Measurements from ENCODE around the gene RAB26. TPM values are rescaled to one million over a fixed set of nuclear protein-coding genes. Genes with fewer than 3 reads are reported as not detected.

The RAB26 gene
- total RNA-seq, 2 experiments from 2014 or later, result 0.68 to 0.70 TPM

DNA sequence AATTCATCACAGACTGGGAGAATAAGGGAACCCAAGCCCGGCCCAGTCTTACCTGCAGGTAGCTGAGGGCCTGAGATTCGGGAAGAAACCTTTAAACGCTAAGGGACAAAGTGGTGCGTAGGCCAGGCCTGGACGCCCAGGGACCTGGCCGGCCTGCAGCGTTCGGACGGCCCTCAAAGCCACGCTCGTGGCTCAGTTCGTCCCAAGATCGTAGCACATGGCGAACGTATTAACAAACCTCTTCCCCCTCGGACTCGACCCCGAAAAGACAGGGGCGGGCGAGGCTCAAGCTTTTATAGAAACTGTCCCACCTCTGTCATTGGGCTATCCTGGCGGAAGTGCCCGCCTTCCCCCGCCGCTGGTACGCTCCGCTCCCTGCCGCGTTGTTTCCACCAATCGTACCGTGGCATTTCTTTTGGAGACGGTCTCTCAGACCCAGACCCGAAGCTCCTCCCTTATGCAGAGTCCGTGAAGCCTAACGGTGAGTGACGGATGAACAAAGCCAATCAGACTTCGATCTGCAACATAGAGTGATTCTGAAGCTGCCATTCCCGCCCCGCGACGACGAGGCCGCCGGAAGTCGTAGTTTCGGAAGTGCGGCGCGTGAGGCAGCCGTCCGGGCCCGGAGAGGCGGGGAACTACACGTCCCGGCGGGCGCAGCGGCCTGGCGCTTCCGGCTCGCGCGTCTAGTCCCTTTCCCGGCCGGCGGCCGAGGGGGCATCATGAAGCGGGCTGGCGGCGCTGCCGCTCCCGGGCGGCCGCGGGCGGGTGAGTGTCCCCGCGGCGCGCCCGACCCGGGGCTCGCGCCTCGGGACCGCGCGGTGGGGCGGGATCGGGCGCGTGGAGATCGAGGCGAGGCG, 6.9 kb downstream of the RAB26 start, which contains the start of gene TRAF7:
TRAF7 (plus strand) TSS at position 692 of the 860 bp plus-strand sequence. CDS start 8,139 bp downstream, outside the sequence.
- CTCF ChIA-PET, result interaction anchor here (0.7 to 6.1 kb wide), 18 partner anchors 9 to 191 kb away, joined by 3 to 78 read pairs (median 5); partner anchors contain the start of genes ECI1, NTHL1, PKD1 and RPS2

DNA sequence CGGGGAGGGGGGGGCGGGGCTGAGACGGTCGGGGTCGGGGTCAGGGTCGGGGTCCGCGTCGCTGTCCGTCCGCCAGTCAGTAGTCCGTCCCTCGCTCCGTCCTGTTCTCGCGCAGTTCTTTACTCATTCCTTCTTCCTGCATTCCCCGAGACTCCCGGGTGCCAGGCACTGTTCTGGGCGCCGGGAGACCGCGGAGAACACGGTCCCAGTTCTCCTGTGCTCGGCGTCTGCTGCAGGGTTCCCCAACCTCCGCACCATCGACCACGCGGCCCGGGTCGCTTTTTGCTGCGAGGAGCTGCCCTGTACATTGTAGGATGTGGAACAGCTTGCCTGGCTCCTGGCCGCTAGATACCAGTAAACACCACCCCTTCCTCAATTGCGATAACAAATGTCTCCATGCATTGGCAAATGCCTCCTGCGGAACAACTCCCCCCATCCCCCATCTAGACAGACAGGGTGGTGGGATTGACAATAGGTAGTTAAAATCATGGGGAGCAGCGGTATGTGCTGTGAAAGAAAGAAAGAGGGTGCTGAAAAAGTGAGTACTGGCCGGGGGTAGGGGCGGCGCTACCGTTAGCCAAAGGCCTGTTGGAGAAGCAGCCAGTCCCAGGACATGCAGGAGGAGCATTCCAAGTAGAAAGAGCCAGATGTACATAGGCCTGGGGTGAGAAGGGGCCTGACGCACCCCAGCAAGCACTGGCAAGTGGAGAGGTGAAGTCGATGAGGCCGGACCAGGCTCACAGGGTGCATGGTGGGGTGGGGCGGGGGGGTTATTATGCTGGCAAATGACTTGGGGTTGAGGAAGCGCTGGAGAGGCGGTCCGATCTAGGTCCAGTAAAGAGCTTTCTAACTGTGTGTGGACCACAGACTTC, 7.8 kb downstream of the RAB26 start:
- H3K4me1 Mint-ChIP-seq, result peaks cover 37% of the 10 kb centered on the region
- peaks cover 30% of the 10 kb centered on the region for H3K36me3 Mint-ChIP-seq
- H3K4me3 Mint-ChIP-seq, result peak overlapping the region; percentile 96
- no peaks in the 10 kb centered on the region for H3K9me3 Mint-ChIP-seq (ENCODE audit: low read depth)
- CTCF ChIA-PET, result interaction anchor here (0.7 to 6.1 kb wide), 12 partner anchors 12 to 185 kb away, joined by 3 to 78 read pairs (median 5); partner anchors contain the start of genes ECI1, NTHL1, PKD1 and TBL3
- H3K27me3 Mint-ChIP-seq, result no peaks in the 10 kb centered on the region
- ATAC-seq, result no peak
- DNase-seq, result peak; percentile 53
- peak overlapping the region; percentile 93 for H3K27ac Mint-ChIP-seq

More for the DNA sequence above, 6.9 kb downstream of the RAB26 start, which contains the start of gene TRAF7:
- ATAC-seq (peak; percentile 91), DNase-seq (peak; percentile 99)
- Mint-ChIP-seq H3K4me1 (peaks cover 40% of the 10 kb centered on the region), H3K4me3 (peak within 1 kb of the TSS; percentile 96), H3K36me3 (peaks cover 33% of the 10 kb centered on the region), H3K9me3 (ENCODE audit: low read depth) (no peaks in the 10 kb centered on the region), H3K27me3 (no peaks in the 10 kb centered on the region), H3K27ac (peak within 1 kb of the TSS; percentile 93)

DNA sequence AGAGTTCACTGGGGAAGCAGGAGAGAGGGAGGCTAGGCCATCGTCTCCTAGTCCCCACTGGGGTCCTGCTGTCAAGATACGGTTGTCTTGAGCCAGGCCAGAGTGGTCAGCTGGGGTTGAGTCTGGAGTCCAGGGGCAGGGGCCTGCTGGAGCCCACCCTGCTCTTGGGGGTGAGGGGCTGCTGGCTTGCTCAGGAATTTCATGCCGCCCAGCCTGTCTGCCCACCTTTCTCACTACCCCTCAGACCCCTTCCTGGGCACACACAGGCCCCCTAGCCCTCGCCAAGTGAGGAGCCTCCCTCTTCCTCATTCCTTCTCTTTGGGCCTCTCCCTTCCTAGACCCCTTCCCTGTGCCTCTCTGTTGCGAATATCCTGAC, 8.4 kb downstream of the RAB26 start:
- Mint-ChIP-seq H3K27me3 (no peaks in the 10 kb centered on the region), H3K9me3 (ENCODE audit: low read depth) (no peaks in the 10 kb centered on the region), H3K36me3 (peaks cover 25% of the 10 kb centered on the region), H3K4me1 (peaks cover 31% of the 10 kb centered on the region), H3K27ac (peak overlapping the region; percentile 93), H3K4me3 (peak overlapping the region; percentile 96)
- ATAC-seq (no peak), DNase-seq (no peak)
- CTCF ChIA-PET, result interaction anchor here (3.9 to 6.1 kb wide), 2 partner anchors 18 to 94 kb away, joined by 20 to 78 read pairs; partner anchors contain the start of genes ECI1 and PKD1

DNA sequence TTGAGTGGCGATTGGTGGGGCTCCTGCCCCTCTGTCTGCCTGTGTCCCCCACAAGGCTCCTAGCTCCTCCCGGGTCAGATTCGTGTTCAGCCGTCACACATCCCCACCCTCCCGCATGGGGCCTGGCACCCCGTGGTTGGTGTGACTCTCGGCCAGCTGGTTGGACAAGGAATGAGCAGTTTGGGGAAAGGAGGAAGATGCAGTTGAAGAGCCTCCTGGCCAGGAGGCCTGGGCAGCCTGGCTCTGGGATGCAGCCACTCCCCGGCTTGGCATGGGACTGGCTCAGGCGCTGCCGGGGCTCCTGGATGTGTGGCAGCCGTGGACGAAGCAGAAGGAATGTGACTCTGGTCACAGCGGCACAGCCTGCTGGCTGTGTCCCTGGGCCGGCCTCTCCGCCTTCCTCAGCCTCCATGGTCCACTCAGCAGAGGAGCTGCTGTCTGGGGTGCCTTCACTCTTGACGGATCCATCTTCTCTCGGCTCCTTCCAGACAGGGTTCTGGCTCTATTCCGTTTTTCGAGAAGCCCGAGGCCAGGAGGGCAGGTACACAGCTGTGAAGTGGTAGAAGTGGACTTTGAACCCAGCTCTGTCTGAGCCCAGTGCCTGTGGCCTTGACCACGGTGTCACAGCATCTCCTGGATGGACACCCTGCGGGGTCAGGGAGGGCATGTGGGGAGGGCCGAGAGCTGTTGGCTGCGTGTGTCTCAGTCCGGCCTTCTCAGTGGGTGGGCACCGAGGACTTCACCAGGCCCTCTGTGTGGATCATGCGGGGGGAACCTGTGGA, 9.2 kb downstream of the RAB26 start:
- Mint-ChIP-seq H3K4me1 (peaks cover 26% of the 10 kb centered on the region), H3K27ac (no peak overlapping the region), H3K4me3 (peak overlapping the region; percentile 96), H3K9me3 (ENCODE audit: low read depth) (no peaks in the 10 kb centered on the region), H3K27me3 (no peaks in the 10 kb centered on the region), H3K36me3 (peaks cover 26% of the 10 kb centered on the region)
- no peak for DNase-seq
- no peak for ATAC-seq
- CTCF ChIA-PET, result interaction anchor here (2.1 to 3.9 kb wide), 2 partner anchors 17 to 93 kb away, joined by 4 to 20 read pairs; partner anchors contain the start of gene ECI1

DNA sequence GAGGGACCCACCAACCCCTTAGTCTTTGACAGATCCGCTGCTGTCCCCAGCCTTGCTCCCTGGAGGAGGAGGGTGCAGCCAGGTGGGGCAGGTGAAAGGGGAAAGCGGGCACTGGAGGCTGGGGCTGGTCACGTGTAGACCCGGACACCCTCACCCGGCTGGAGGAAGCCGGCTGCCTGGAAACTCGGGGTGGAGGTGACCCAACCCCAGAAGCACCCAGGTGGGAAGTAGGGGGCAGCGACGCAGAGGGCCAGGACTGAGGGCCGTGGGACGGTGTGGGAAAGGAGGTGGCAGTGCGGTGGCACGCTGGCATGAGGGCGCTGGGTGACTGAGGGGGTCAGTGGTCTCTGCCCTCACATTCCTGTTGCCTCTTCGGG, 9.8 kb downstream of the RAB26 start:
- H3K4me1 Mint-ChIP-seq, result peaks cover 22% of the 10 kb centered on the region
- no peaks in the 10 kb centered on the region for H3K27me3 Mint-ChIP-seq
- ATAC-seq, result no peak
- H3K9me3 Mint-ChIP-seq (ENCODE audit: low read depth), result no peaks in the 10 kb centered on the region
- no peak overlapping the region for H3K4me3 Mint-ChIP-seq
- CTCF ChIA-PET, result interaction anchor here (2.1 kb wide), 1 partner anchor 17 kb away, joined by 4 read pairs; no protein-coding TSS in a partner anchor
- no peak overlapping the region for H3K27ac Mint-ChIP-seq
- DNase-seq, result no peak
- H3K36me3 Mint-ChIP-seq, result peaks cover 25% of the 10 kb centered on the region

DNA sequence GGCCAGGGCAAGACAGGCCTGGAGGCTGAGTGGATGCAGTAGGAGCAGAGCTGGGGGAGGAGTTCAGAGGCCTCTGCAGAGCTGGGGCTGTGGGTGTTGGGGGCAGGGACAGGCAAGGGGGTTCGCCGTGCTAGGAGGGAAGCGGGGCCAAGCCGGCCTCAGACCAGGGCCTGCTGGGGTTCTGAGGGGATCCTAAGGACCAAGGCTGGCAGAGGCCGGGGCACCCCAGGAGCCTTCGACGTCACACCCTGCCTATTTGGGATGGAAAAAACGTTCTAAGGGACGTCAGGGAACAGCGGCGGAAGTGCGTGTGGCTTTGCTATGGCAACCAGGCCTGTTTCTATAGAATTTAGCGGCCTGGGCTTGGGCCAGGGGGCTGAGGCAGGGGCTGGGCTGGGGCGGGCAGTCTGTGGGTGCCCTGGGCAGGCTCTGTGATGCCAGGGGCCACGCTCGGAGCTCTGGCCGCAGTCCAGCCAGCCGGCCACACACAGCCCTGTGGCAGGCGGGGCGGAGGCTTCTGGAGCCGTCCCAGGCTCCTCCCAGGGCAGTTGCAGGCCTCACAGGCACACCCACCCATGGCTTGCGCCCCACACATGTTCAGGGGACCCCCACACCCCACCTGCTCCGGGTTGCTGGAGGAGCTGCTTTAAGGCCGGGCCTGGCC, 10.9 kb downstream of the RAB26 start:
- no peak overlapping the region for H3K4me3 Mint-ChIP-seq
- DNase-seq (no peak), ATAC-seq (no peak)
- H3K4me1 Mint-ChIP-seq, result peaks cover 14% of the 10 kb centered on the region
- H3K9me3 Mint-ChIP-seq (ENCODE audit: low read depth), result no peaks in the 10 kb centered on the region
- no peaks in the 10 kb centered on the region for H3K27me3 Mint-ChIP-seq
- peaks cover 17% of the 10 kb centered on the region for H3K36me3 Mint-ChIP-seq
- no peak overlapping the region for H3K27ac Mint-ChIP-seq
- CTCF ChIA-PET, result interaction anchor here (0.6 to 2.1 kb wide), 2 partner anchors 19 to 354 kb away, joined by 3 to 4 read pairs; no protein-coding TSS in a partner anchor

DNA sequence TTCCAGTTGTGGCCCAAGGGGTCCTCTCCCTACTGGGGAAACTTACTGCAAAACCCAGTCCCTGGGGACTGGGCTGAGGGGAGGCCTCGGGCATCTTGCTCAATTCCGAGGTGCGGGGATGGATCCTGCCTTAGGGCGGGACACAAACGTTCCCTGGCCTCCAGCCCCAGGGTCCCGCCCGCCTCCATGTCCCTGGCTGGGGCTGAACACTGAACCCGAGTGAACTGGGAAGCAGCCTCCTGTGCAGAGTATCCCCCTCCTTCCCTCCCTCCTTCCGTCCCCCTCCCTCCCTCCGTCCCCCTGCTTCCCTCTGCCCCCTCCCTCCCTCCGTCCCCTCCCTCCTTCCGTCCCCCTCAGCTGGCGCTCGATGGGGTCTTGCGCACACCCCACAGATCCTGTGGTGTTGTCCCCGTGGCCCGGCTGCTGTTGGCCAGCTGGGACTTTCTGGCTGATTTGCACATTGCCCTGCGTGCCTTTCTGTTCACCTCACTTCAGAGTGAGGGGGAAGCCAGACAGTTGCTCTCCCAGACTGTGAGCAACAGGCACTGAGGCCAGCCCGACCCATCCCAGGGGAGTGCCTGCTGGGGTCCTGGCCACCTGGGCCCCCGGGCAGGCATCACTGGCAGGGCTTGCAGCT, 12.6 kb downstream of the RAB26 start:
- ATAC-seq, result no peak
- no peak for DNase-seq
- CTCF ChIA-PET, result no interaction called here
- Mint-ChIP-seq H3K27me3 (no peaks in the 10 kb centered on the region), H3K36me3 (peaks cover 11% of the 10 kb centered on the region), H3K4me3 (no peak overlapping the region), H3K9me3 (ENCODE audit: low read depth) (no peaks in the 10 kb centered on the region), H3K4me1 (peaks cover 14% of the 10 kb centered on the region), H3K27ac (no peak overlapping the region)

- Mint-ChIP-seq H3K27ac (no peak overlapping the region), H3K9me3 (ENCODE audit: low read depth) (no peaks in the 10 kb centered on the region), H3K27me3 (no peaks in the 10 kb centered on the region), H3K36me3 (peaks cover 14% of the 10 kb centered on the region), H3K4me1 (peaks cover 7% of the 10 kb centered on the region), H3K4me3 (no peak overlapping the region)
- ATAC-seq (no peak), DNase-seq (no peak)
- CTCF ChIA-PET, result interaction anchor here (1.4 kb wide), 1 partner anchor 158 kb away, joined by 3 read pairs; no protein-coding TSS in a partner anchor
These were observed 13.5 kb downstream of the RAB26 start for GRCh38 chr16:2161911-2162310.

- peaks cover 14% of the 10 kb centered on the region for H3K36me3 Mint-ChIP-seq
- CTCF ChIA-PET, result interaction anchor here (1.4 kb wide), 1 partner anchor 159 kb away, joined by 3 read pairs; no protein-coding TSS in a partner anchor
- no peak overlapping the region for H3K27ac Mint-ChIP-seq
These were observed 14.3 kb downstream of the RAB26 start for GRCh38 chr16:2162676-2163118.

DNA sequence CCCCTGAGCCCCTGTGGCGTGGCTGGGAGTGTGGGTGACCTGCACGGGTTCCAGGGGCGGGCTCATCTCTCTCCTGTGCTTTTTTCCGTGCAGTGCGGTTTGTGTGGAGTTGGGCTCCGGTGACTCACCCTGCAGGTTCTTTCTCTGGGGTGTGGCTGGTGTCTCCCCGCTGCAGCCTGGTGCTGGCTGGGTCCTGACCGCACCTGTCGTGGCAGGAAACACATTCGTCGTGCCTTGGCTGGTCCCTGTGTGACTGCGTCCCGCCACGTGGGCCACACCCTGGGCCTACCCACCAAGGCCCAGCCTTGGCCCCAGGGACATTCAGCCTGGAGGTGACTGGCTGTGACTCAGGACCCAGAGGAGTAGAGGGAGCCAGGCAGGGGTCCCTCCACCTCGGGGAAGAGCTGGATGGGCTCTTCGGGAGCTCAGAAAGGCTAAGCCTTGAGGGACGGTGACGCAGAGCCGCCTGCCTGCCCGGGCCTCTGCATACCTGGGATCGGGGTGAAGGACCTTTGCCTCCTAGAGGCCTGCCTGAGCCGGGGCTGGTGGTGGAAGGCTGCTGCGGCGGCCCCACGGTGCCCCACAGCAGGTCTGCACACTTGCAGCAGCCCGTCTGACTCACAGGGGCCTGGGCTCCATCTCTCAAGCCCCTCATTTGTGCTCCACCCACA, 14.9 kb downstream of the RAB26 start:
- H3K27ac Mint-ChIP-seq, result no peak overlapping the region
- no peaks in the 10 kb centered on the region for H3K27me3 Mint-ChIP-seq
- DNase-seq (no peak), ATAC-seq (no peak)
- H3K4me3 Mint-ChIP-seq, result no peak overlapping the region
- no peaks in the 10 kb centered on the region for H3K9me3 Mint-ChIP-seq (ENCODE audit: low read depth)
- CTCF ChIA-PET, result no interaction called here
- peaks cover 14% of the 10 kb centered on the region for H3K36me3 Mint-ChIP-seq
- H3K4me1 Mint-ChIP-seq, result no peaks in the 10 kb centered on the region

More at GRCh38 chr16:2162676-2163118, 14.3 kb downstream of the RAB26 start:
- no peaks in the 10 kb centered on the region for H3K4me1 Mint-ChIP-seq
- no peaks in the 10 kb centered on the region for H3K27me3 Mint-ChIP-seq
- H3K4me3 Mint-ChIP-seq, result no peak overlapping the region
- no peaks in the 10 kb centered on the region for H3K9me3 Mint-ChIP-seq (ENCODE audit: low read depth)
- ATAC-seq, result no peak
- DNase-seq, result no peak

- DNase-seq (no peak), ATAC-seq (no peak)
- no peaks in the 10 kb centered on the region for H3K4me1 Mint-ChIP-seq
- no peaks in the 10 kb centered on the region for H3K27me3 Mint-ChIP-seq
- H3K36me3 Mint-ChIP-seq, result peaks cover 14% of the 10 kb centered on the region
- H3K4me3 Mint-ChIP-seq, result no peak overlapping the region
- H3K27ac Mint-ChIP-seq, result no peak overlapping the region
- H3K9me3 Mint-ChIP-seq (ENCODE audit: low read depth), result no peaks in the 10 kb centered on the region
- CTCF ChIA-PET, result no interaction called here
These were observed 17.4 kb downstream of the RAB26 start for GRCh38 chr16:2165861-2166260.
